GM18867 (cell line): ENCODE measurements around the gene IFT172.
A peak's percentile ranks its signal among the peaks of the same experiment; 100 is the strongest.
"Not testable (repeated sequence)": the region's sequence is repeated elsewhere in the genome, so short reads cannot be mapped to it uniquely, and the experiment has no call there.

Experiments
- ATAC-seq: cut with Tn5 transposase; IDR thresholded peaks from one replicate; pipeline ENCODE4 v1.9.1; 2021; ENCODE audit warnings: mild to moderate bottlenecking, moderate library complexity; ENCODE audit not compliant: unreplicated experiment

Gene IFT172

GRCh38 chr2:27489498-27490397 lies at the start of gene IFT172:
IFT172 (minus strand) TSS chr2:27489743; CDS start chr2:27489653, 90 bp downstream.
- peak; percentile 95 for ATAC-seq

- not testable (repeated sequence) for ATAC-seq
Measured at GRCh38 chr2:27538839-27539450, 49.4 kb upstream of the IFT172 start.

- ATAC-seq = no peak
Measured at GRCh38 chr2:27537287-27537686, 47.7 kb upstream of the IFT172 start.

- no peak for ATAC-seq
Measured at GRCh38 chr2:27531983-27532382, 42.4 kb upstream of the IFT172 start.

- no peak for ATAC-seq
Measured at GRCh38 chr2:27527182-27527581, 37.6 kb upstream of the IFT172 start.

GRCh38 chr2:27522400-27522945 lies 32.9 kb upstream of the IFT172 start:
- ATAC-seq = no peak

- no peak for ATAC-seq
Measured at GRCh38 chr2:27520316-27520715, 30.8 kb upstream of the IFT172 start.

- no peak for ATAC-seq
Measured at GRCh38 chr2:27518782-27519113, 29.2 kb upstream of the IFT172 start.

- no peak for ATAC-seq
Measured at GRCh38 chr2:27518113-27518781, 28.7 kb upstream of the IFT172 start.

GRCh38 chr2:27509326-27509725 lies 19.8 kb upstream of the IFT172 start:
- no peak for ATAC-seq

- no peak for ATAC-seq
Measured at GRCh38 chr2:27507293-27507692, 17.8 kb upstream of the IFT172 start.

- no peak for ATAC-seq
Measured at GRCh38 chr2:27506587-27506986, 17.0 kb upstream of the IFT172 start.

GRCh38 chr2:27502142-27502541 lies 12.6 kb upstream of the IFT172 start:
- ATAC-seq = no peak

- no peak for ATAC-seq
Measured at GRCh38 chr2:27501042-27501441, 11.5 kb upstream of the IFT172 start.

- ATAC-seq = no peak
Measured at GRCh38 chr2:27498975-27499374, 9.4 kb upstream of the IFT172 start.

GRCh38 chr2:27497288-27497627 lies 7.7 kb upstream of the IFT172 start:
- no peak for ATAC-seq

- ATAC-seq = no peak
Measured at GRCh38 chr2:27496357-27497287, 7.1 kb upstream of the IFT172 start, which contains the start of gene GCKR. GCKR (plus strand) TSS chr2:27496839; CDS start chr2:27496905, 66 bp downstream.

GRCh38 chr2:27495840-27496356 lies 6.4 kb upstream of the IFT172 start:
- ATAC-seq = no peak

- ATAC-seq = no peak
Measured at GRCh38 chr2:27494944-27495554, 5.5 kb upstream of the IFT172 start, which contains the start of gene FNDC4. FNDC4 (minus strand) TSS chr2:27495200; CDS start chr2:27494679, 521 bp downstream.
